ENCODE data around the gene WDR76. TPM values are rescaled to one million over a fixed set of nuclear protein-coding genes. Genes with fewer than 3 reads are reported as not detected.
"Not testable (repeated sequence)": the region's sequence is repeated elsewhere in the genome, so short reads cannot be mapped to it uniquely, and the experiment has no call there.

WDR76 gene
- total RNA-seq, 1 experiment from 2014 or later, result 27.2 TPM

DNA sequence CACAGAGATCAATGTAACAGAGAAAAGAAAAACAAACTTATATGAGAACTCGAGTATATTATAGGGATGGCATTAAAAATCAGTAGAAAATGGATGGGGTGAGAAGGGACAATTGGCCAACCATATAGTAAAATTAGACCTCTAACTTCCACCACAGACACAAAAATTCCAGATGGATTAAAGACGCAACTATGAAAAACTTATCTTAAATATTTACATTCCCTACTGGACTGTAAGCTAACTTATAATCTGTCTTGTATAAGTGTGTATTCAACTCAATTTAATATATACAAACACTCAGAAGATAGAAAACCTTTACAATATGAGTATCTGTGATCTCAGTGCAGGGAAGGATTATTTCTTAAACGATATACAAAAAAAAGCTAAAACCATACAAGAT lies 5.3 kb upstream of the WDR76 start:
- Histone ChIP-seq H3F3A (ENCODE audit: insufficient read depth, low read depth) (no peaks in the 10 kb centered on the region; the same call in 1 of the 2 replicates), H3K79me2 (ENCODE audit: low read depth) (peaks cover 47% of the 10 kb centered on the region), H3K4me2 (no peak overlapping the region), H3K36me3 (ENCODE audit: low read depth) (no peaks in the 10 kb centered on the region), H3K9me2 (ENCODE audit: insufficient read depth) (no peaks in the 10 kb centered on the region), H3K4me3 (no peak overlapping the region), H3K27me3 (ENCODE audit: insufficient read depth, low read depth) (no peaks in the 10 kb centered on the region), H3K4me1 (replicated peaks; ENCODE audit: insufficient read depth) (peaks cover 17% of the 10 kb centered on the region), H3K9me3 (ENCODE audit: insufficient read depth, low read depth) (no peaks in the 10 kb centered on the region), H2AFZ (no peak overlapping the region), H4K20me1 (ENCODE audit: insufficient read depth) (no peaks in the 10 kb centered on the region), H3K27ac (no peak overlapping the region)
- CTCF ChIA-PET, result no interaction called here
- TF ChIP-seq, protein P1, sequence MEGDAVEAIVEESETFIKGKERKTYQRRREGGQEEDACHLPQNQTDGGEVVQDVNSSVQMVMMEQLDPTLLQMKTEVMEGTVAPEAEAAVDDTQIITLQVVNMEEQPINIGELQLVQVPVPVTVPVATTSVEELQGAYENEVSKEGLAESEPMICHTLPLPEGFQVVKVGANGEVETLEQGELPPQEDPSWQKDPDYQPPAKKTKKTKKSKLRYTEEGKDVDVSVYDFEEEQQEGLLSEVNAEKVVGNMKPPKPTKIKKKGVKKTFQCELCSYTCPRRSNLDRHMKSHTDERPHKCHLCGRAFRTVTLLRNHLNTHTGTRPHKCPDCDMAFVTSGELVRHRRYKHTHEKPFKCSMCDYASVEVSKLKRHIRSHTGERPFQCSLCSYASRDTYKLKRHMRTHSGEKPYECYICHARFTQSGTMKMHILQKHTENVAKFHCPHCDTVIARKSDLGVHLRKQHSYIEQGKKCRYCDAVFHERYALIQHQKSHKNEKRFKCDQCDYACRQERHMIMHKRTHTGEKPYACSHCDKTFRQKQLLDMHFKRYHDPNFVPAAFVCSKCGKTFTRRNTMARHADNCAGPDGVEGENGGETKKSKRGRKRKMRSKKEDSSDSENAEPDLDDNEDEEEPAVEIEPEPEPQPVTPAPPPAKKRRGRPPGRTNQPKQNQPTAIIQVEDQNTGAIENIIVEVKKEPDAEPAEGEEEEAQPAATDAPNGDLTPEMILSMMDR (conservative IDR thresholded peaks at IDR 0.05), result no peak
- TF ChIP-seq EZH2 (IDR thresholded peaks at IDR 0.05; ENCODE audit: low read depth), result no peak
- DNase-seq, result no peak
- no TSS peak for BruUV-seq (replicated peaks)
- POLR2A ChIA-PET (ENCODE audit: unreplicated experiment), result interaction anchor here (0.7 kb wide), 1 partner anchor 27 kb away, joined by 26 read pairs; no protein-coding TSS in a partner anchor
- intact Hi-C loops (cut with micrococcal nuclease; ENCODE audit: unreplicated experiment), result loop anchor here (10.0 kb wide), 1 partner anchor 47 kb away; the partner anchor contains the start of gene ELL3

GRCh38 chr15:43824302-43825246 lies 2.2 kb upstream of the WDR76 start, which contains the start of gene MFAP1:
Gene MFAP1, minus strand, starts transcription at chr15:43824690. Its CDS starts 121 bp downstream, at chr15:43824569.
- ChIA-PET POLR2A (ENCODE audit: unreplicated experiment) (interaction anchor here (0.5 to 0.9 kb wide), 11 partner anchors 12 to 721 kb away, joined by 3 to 9 read pairs (median 4); partner anchors contain the start of gene ELL3), CTCF (no interaction called here)
- peak; percentile 86 to 92 for DNase-seq
- H4K20me1 ChIP-seq (ENCODE audit: insufficient read depth), result no peaks in the 10 kb centered on the region
- peaks cover 42% of the 10 kb centered on the region for H3K79me2 ChIP-seq (ENCODE audit: low read depth)
- no peaks in the 10 kb centered on the region for H3K9me2 ChIP-seq (ENCODE audit: insufficient read depth)
- H3K4me1 ChIP-seq (replicated peaks; ENCODE audit: insufficient read depth), result peaks cover 28% of the 10 kb centered on the region
- intact Hi-C loops (cut with micrococcal nuclease; ENCODE audit: unreplicated experiment), result loop anchor here (10.0 kb wide), 1 partner anchor 50 kb away; the partner anchor contains the start of gene ELL3
- no peaks in the 10 kb centered on the region for H3K27me3 ChIP-seq (ENCODE audit: insufficient read depth, low read depth)
- no peaks in the 10 kb centered on the region for H3K9me3 ChIP-seq (ENCODE audit: insufficient read depth, low read depth)
- no peak for TF ChIP-seq EZH2 (IDR thresholded peaks at IDR 0.05; ENCODE audit: low read depth)
- TF ChIP-seq, protein P1 (conservative IDR thresholded peaks at IDR 0.05), result no peak
- BruUV-seq (replicated peaks), result TSS peak; percentile 75
- no peaks in the 10 kb centered on the region for H3K36me3 ChIP-seq (ENCODE audit: low read depth)
- peaks cover 13% of the 10 kb centered on the region; the same call in 1 of the 2 replicates for H3F3A ChIP-seq (ENCODE audit: insufficient read depth, low read depth)
- peak within 1 kb of the TSS; percentile 72 for H3K27ac ChIP-seq
- peak within 1 kb of the TSS; percentile 79 for H2AFZ ChIP-seq
- peak within 1 kb of the TSS; percentile 63 for H3K4me3 ChIP-seq
- peak within 1 kb of the TSS; percentile 82 for H3K4me2 ChIP-seq

DNA sequence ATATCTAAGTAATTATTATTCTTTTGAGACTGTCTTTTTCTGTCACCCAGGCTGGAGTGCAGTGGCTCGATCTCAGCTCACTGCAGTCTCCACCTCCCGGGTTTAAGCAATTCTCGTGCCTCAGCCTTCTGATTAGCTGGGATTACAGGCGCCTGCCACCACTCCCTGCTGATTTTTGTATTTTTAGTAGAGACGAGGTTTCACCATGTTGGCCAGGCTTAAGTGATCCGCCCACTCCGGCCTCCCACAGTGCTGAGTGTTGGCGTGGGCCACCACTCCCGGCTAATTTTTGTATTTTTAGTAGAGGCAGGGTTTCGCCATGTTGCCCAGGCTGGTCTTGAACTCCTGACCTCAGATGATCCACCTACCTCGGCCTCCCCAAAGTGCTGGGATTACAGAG lies 1.5 kb upstream of the WDR76 start:
- intact Hi-C loops (cut with micrococcal nuclease; ENCODE audit: unreplicated experiment), result loop anchor here (10.0 kb wide), 1 partner anchor 51 kb away; the partner anchor contains the start of gene ELL3
- H3K27ac ChIP-seq; H3K9me2 ChIP-seq (ENCODE audit: insufficient read depth); H2AFZ ChIP-seq; H3K9me3 ChIP-seq (ENCODE audit: insufficient read depth, low read depth); H3K27me3 ChIP-seq (ENCODE audit: insufficient read depth, low read depth); H3K4me3 ChIP-seq; CTCF ChIA-PET; H3K36me3 ChIP-seq (ENCODE audit: low read depth); DNase-seq; H4K20me1 ChIP-seq (ENCODE audit: insufficient read depth); BruUV-seq (replicated peaks): not testable (repeated sequence)
- H3K4me2 ChIP-seq, result peak overlapping the region; percentile 82; the same call in 1 of the 2 replicates
- POLR2A ChIA-PET (ENCODE audit: unreplicated experiment), result interaction anchor here (0.6 to 0.9 kb wide), 3 partner anchors 16 to 721 kb away, joined by 3 to 4 read pairs (median 3); no protein-coding TSS in a partner anchor
- H3F3A ChIP-seq (ENCODE audit: insufficient read depth, low read depth), result peaks cover 13% of the 10 kb centered on the region; the same call in 1 of the 2 replicates
- H3K4me1 ChIP-seq (replicated peaks; ENCODE audit: insufficient read depth), result peaks cover 28% of the 10 kb centered on the region
- peaks cover 37% of the 10 kb centered on the region for H3K79me2 ChIP-seq (ENCODE audit: low read depth)

All from PC-9 (cell line).